ENCODE data around the gene HDAC9.

HDAC9 gene

DNA sequence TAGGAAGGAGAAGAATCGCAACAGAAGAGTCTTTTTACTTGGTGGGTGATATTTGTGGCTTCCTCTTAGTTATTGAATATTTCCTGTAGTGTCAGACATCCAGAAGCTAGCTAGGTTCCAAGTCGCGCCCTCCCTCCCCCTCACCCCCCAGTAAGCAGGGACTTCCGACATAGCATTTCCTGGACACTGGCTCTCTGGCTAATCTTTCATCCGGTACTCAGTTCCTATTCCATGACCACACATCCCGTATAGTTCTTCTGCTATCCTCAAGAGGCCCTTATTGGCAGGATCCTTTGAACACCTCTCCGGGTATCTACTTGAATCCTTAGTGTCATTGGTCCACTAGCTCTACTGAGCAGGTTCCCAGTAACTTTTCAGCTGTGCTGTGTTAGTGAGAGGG is 167.8 kb downstream of the HDAC9 start:
- Histone ChIP-seq H3K9me3 (ENCODE audit: control insufficient read depth, insufficient read depth, low read depth, low read length) (no peaks in the 10 kb centered on the region), H3K4me3 (ENCODE audit: low read depth, low read length) (no peak overlapping the region), H3K36me3 (ENCODE audit: control insufficient read depth in 2 of 2, insufficient read depth in 1 of 2, low read length in 2 of 2) (no peaks in the 10 kb centered on the region), H3K27ac (ENCODE audit: extremely low read depth, low read depth, low read length) (no peak overlapping the region), H3K4me1 (ENCODE audit: control insufficient read depth, insufficient read depth, low read length) (no peaks in the 10 kb centered on the region)
- ChIA-PET CTCF (interaction anchor here (0.5 to 3.7 kb wide), 3 partner anchors 73 to 1002 kb away, joined by 3 to 24 read pairs (median 5); no protein-coding TSS in a partner anchor), POLR2A (interaction anchor here (0.6 kb wide), 1 partner anchor 980 kb away, joined by 3 read pairs; no protein-coding TSS in a partner anchor)
- TF ChIP-seq WT1 (tag by site-specific recombination; IDR thresholded peaks at IDR 0.05) (no peak), SP7 (tag by site-specific recombination; IDR thresholded peaks at IDR 0.05) (no peak), ZNF48 (tag by site-specific recombination; IDR thresholded peaks at IDR 0.05) (no peak), ZNF677 (tag by site-specific recombination; IDR thresholded peaks at IDR 0.05) (no peak), MZF1 (tag by site-specific recombination; IDR thresholded peaks at IDR 0.05; ENCODE audit: borderline replicate concordance) (no peak), ZNF350 (tag by site-specific recombination; IDR thresholded peaks at IDR 0.05) (no peak), GLI2 (tag by site-specific recombination; IDR thresholded peaks at IDR 0.05; ENCODE audit: borderline replicate concordance, low read depth) (no peak), ZNF544 (tag by site-specific recombination; IDR thresholded peaks at IDR 0.05) (no peak), ZNF621 (tag by site-specific recombination; IDR thresholded peaks at IDR 0.05) (no peak), YY2 (tag by site-specific recombination; IDR thresholded peaks at IDR 0.05) (no peak), ZNF423 (tag by site-specific recombination; IDR thresholded peaks at IDR 0.05) (no peak)
- TF ChIP-seq, protein P1, sequence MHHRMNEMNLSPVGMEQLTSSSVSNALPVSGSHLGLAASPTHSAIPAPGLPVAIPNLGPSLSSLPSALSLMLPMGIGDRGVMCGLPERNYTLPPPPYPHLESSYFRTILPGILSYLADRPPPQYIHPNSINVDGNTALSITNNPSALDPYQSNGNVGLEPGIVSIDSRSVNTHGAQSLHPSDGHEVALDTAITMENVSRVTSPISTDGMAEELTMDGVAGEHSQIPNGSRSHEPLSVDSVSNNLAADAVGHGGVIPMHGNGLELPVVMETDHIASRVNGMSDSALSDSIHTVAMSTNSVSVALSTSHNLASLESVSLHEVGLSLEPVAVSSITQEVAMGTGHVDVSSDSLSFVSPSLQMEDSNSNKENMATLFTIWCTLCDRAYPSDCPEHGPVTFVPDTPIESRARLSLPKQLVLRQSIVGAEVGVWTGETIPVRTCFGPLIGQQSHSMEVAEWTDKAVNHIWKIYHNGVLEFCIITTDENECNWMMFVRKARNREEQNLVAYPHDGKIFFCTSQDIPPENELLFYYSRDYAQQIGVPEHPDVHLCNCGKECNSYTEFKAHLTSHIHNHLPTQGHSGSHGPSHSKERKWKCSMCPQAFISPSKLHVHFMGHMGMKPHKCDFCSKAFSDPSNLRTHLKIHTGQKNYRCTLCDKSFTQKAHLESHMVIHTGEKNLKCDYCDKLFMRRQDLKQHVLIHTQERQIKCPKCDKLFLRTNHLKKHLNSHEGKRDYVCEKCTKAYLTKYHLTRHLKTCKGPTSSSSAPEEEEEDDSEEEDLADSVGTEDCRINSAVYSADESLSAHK (tag by site-specific recombination; IDR thresholded peaks at IDR 0.05) = no peak
- TF ChIP-seq, protein P2, sequence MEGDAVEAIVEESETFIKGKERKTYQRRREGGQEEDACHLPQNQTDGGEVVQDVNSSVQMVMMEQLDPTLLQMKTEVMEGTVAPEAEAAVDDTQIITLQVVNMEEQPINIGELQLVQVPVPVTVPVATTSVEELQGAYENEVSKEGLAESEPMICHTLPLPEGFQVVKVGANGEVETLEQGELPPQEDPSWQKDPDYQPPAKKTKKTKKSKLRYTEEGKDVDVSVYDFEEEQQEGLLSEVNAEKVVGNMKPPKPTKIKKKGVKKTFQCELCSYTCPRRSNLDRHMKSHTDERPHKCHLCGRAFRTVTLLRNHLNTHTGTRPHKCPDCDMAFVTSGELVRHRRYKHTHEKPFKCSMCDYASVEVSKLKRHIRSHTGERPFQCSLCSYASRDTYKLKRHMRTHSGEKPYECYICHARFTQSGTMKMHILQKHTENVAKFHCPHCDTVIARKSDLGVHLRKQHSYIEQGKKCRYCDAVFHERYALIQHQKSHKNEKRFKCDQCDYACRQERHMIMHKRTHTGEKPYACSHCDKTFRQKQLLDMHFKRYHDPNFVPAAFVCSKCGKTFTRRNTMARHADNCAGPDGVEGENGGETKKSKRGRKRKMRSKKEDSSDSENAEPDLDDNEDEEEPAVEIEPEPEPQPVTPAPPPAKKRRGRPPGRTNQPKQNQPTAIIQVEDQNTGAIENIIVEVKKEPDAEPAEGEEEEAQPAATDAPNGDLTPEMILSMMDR (tag by site-specific recombination; IDR thresholded peaks at IDR 0.05) = no peak
- TF ChIP-seq, protein P3, sequence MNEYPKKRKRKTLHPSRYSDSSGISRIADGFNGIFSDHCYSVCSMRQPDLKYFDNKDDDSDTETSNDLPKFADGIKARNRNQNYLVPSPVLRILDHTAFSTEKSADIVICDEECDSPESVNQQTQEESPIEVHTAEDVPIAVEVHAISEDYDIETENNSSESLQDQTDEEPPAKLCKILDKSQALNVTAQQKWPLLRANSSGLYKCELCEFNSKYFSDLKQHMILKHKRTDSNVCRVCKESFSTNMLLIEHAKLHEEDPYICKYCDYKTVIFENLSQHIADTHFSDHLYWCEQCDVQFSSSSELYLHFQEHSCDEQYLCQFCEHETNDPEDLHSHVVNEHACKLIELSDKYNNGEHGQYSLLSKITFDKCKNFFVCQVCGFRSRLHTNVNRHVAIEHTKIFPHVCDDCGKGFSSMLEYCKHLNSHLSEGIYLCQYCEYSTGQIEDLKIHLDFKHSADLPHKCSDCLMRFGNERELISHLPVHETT (tag by site-specific recombination; IDR thresholded peaks at IDR 0.05) = no peak
- TF ChIP-seq, protein P4, sequence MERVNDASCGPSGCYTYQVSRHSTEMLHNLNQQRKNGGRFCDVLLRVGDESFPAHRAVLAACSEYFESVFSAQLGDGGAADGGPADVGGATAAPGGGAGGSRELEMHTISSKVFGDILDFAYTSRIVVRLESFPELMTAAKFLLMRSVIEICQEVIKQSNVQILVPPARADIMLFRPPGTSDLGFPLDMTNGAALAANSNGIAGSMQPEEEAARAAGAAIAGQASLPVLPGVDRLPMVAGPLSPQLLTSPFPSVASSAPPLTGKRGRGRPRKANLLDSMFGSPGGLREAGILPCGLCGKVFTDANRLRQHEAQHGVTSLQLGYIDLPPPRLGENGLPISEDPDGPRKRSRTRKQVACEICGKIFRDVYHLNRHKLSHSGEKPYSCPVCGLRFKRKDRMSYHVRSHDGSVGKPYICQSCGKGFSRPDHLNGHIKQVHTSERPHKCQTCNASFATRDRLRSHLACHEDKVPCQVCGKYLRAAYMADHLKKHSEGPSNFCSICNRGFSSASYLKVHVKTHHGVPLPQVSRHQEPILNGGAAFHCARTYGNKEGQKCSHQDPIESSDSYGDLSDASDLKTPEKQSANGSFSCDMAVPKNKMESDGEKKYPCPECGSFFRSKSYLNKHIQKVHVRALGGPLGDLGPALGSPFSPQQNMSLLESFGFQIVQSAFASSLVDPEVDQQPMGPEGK (tag by site-specific recombination; IDR thresholded peaks at IDR 0.05) = no peak
- TF ChIP-seq, protein P5, sequence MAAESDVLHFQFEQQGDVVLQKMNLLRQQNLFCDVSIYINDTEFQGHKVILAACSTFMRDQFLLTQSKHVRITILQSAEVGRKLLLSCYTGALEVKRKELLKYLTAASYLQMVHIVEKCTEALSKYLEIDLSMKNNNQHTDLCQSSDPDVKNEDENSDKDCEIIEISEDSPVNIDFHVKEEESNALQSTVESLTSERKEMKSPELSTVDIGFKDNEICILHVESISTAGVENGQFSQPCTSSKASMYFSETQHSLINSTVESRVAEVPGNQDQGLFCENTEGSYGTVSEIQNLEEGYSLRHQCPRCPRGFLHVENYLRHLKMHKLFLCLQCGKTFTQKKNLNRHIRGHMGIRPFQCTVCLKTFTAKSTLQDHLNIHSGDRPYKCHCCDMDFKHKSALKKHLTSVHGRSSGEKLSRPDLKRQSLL (tag by site-specific recombination; IDR thresholded peaks at IDR 0.05) = no peak
